ENCODE results near the gene ZNF609. TPM values are rescaled to one million over a fixed set of nuclear protein-coding genes. Genes with fewer than 3 reads are reported as not detected.
"Not testable (repeated sequence)": the region's sequence is repeated elsewhere in the genome, so short reads cannot be mapped to it uniquely, and the experiment has no call there.

The ZNF609 gene
- total RNA-seq, 1 donor from 2014 or later: 41.2 TPM

DNA sequence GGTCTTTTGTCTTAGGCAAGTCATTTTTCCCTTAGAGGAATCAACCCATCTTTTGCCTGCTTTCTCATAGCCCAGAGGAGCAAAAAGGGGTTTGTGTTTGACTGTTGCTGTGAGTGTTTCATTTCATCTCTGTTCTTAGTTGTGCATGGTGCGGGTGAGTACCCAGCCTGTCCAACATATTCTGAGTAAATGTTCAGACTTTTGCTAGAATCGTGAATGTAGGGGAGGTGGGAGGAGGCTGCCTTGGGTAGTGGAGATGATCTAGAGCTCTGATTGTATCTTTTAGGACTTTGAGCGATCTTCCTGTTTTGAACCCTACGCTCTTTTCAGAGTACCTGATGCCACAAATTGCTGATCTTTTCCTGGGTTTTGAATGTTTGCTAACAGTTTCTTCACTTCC is 123.1 kb downstream of the ZNF609 start:
- no peaks in the 10 kb centered on the region for H3K27me3 Mint-ChIP-seq (ENCODE audit: unreplicated experiment)
- DNase-seq (ENCODE audit: low spot score): no peak
- no peaks in the 10 kb centered on the region for H3K9me3 Mint-ChIP-seq (ENCODE audit: unreplicated experiment)
- peaks cover 3% of the 10 kb centered on the region for H3K36me3 Mint-ChIP-seq (ENCODE audit: low read depth, unreplicated experiment)
- no peak overlapping the region for H3K27ac Mint-ChIP-seq (ENCODE audit: unreplicated experiment)
- peaks cover 18% of the 10 kb centered on the region for H3K4me1 Mint-ChIP-seq (ENCODE audit: unreplicated experiment)
- no peak for TF ChIP-seq CTCF (IDR thresholded peaks at IDR 0.05; ENCODE audit: unreplicated experiment)
- H3K4me3 Mint-ChIP-seq (ENCODE audit: unreplicated experiment): no peak overlapping the region

GRCh38 chr15:64583983-64584382 is 123.6 kb downstream of the ZNF609 start:
- H3K9me3 Mint-ChIP-seq (ENCODE audit: unreplicated experiment): no peaks in the 10 kb centered on the region
- H3K4me1 Mint-ChIP-seq (ENCODE audit: unreplicated experiment): peaks cover 18% of the 10 kb centered on the region
- TF ChIP-seq CTCF (IDR thresholded peaks at IDR 0.05; ENCODE audit: unreplicated experiment): no peak
- DNase-seq (ENCODE audit: low spot score): no peak
- H3K27ac Mint-ChIP-seq (ENCODE audit: unreplicated experiment): no peak overlapping the region
- no peak overlapping the region for H3K4me3 Mint-ChIP-seq (ENCODE audit: unreplicated experiment)
- H3K36me3 Mint-ChIP-seq (ENCODE audit: low read depth, unreplicated experiment): peaks cover 3% of the 10 kb centered on the region
- H3K27me3 Mint-ChIP-seq (ENCODE audit: unreplicated experiment): no peaks in the 10 kb centered on the region

DNA sequence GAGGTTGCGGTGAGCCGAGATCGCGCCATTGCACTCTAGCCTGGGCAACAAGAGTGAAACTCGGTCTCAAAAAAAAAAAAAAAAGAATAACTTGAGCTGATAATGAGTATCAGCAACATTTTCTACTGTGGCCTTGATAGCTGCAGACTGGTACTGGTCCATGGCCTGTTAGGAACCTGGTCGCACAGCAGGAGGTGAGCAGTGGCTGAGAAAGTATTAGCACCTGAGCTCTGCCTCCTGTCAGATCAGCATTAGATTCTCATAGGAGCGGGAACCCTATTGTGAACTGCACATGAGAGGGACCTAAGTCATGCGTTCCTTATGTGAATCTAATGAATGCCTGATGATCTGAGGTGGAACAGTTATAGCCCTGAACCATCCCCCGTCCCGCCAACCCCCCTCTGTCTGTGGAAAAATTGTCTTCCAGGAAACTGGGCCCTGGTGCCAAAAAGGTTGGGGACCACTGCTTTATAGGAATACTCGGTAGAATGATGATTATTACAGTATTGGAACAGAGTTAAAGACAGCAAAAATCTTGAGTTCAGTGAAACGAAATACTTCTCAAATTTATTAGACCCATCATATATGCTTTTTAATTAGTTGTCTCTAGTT is 126.0 kb downstream of the ZNF609 start:
- no peak for TF ChIP-seq CTCF (IDR thresholded peaks at IDR 0.05; ENCODE audit: unreplicated experiment)
- peaks cover 2% of the 10 kb centered on the region for H3K27me3 Mint-ChIP-seq (ENCODE audit: unreplicated experiment)
- no peaks in the 10 kb centered on the region for H3K36me3 Mint-ChIP-seq (ENCODE audit: low read depth, unreplicated experiment)
- no peaks in the 10 kb centered on the region for H3K9me3 Mint-ChIP-seq (ENCODE audit: unreplicated experiment)
- peaks cover 9% of the 10 kb centered on the region for H3K4me1 Mint-ChIP-seq (ENCODE audit: unreplicated experiment)
- no peak for DNase-seq (ENCODE audit: low spot score)
- no peak overlapping the region for H3K4me3 Mint-ChIP-seq (ENCODE audit: unreplicated experiment)
- H3K27ac Mint-ChIP-seq (ENCODE audit: unreplicated experiment): no peak overlapping the region

DNA sequence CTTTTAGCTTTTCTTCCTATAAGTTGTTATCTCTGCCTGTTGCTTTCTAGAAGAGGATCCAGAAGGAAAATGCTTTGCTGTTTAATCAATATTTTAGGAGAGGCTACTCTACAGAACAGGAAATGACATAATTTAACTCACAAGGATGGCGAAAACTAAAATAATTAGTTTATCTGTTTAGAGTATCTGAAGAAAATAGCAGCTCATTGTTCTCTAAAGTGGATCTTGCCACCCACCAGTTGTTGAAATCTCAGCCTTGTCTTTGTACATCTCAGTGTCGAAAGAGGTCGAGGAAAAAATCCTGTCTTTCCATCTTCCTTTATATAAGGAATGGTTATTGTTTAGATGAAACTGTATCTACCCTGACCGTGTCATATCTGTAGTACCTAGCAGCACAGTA is 126.6 kb downstream of the ZNF609 start:
- H3K9me3 Mint-ChIP-seq (ENCODE audit: unreplicated experiment): no peaks in the 10 kb centered on the region
- no peaks in the 10 kb centered on the region for H3K36me3 Mint-ChIP-seq (ENCODE audit: low read depth, unreplicated experiment)
- H3K4me1 Mint-ChIP-seq (ENCODE audit: unreplicated experiment): peaks cover 9% of the 10 kb centered on the region
- TF ChIP-seq CTCF (IDR thresholded peaks at IDR 0.05; ENCODE audit: unreplicated experiment): no peak
- H3K27me3 Mint-ChIP-seq (ENCODE audit: unreplicated experiment): peaks cover 2% of the 10 kb centered on the region
- H3K27ac Mint-ChIP-seq (ENCODE audit: unreplicated experiment): peak overlapping the region; percentile 1
- no peak overlapping the region for H3K4me3 Mint-ChIP-seq (ENCODE audit: unreplicated experiment)
- no peak for DNase-seq (ENCODE audit: low spot score)

DNA sequence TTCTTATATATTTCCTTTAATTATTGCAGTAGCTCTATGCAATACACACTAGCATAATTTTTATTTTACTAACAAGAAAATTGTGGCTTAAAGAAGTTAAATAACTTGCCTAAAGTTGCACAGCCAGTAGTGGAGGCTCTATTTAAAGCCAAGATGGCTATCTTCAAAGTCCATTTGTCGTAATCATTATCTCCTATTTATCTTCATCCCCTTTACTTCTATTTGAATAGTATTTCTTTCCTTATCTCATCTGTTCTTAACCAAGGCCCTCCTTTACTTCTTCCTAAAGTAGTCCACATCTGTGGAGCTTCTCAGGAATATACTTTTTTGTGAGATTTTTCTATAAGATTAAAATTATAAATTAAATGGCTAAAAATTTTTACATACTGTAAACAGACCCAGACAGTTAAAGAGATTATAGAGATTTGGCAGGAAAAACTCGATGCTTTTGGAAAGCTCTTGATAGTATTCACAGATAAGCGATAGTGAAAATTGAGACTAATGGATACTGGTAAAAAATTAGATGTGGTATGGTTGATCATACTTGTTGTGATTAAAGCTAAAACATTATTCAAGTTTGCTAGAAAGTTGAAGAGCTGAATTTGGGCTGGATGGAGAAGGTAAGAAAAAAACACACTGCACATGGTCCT is 129.2 kb downstream of the ZNF609 start:
- Mint-ChIP-seq H3K4me3 (ENCODE audit: unreplicated experiment) (no peak overlapping the region), H3K27ac (ENCODE audit: unreplicated experiment) (peak overlapping the region; percentile 39), H3K9me3 (ENCODE audit: unreplicated experiment) (no peaks in the 10 kb centered on the region), H3K36me3 (ENCODE audit: low read depth, unreplicated experiment) (peaks cover 4% of the 10 kb centered on the region), H3K27me3 (ENCODE audit: unreplicated experiment) (peaks cover 2% of the 10 kb centered on the region), H3K4me1 (ENCODE audit: unreplicated experiment) (peaks cover 9% of the 10 kb centered on the region)
- no peak for DNase-seq (ENCODE audit: low spot score)
- TF ChIP-seq CTCF (IDR thresholded peaks at IDR 0.05; ENCODE audit: unreplicated experiment): no peak

DNA sequence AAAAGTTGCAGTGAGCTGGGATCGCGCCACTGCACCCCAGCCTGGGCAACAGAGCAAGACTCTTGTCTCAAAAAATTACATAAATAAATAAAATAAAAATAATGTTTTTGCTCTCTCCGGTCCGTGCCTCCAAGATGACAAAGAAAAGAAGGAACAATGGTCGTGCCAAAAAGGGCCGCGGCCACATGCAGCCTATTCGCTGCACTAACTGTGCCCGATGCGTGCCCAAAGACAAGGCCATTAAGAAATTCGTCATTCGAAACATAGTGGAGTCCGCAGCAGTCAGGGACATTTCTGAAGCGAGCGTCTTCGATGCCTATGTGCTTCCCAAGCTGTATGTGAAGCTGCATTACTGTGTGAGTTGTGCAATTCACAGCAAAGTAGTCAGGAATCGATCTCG is 132.5 kb downstream of the ZNF609 start:
- H3K27ac Mint-ChIP-seq (ENCODE audit: unreplicated experiment); DNase-seq (ENCODE audit: low spot score); H3K9me3 Mint-ChIP-seq (ENCODE audit: unreplicated experiment); H3K4me3 Mint-ChIP-seq (ENCODE audit: unreplicated experiment); H3K36me3 Mint-ChIP-seq (ENCODE audit: low read depth, unreplicated experiment); H3K27me3 Mint-ChIP-seq (ENCODE audit: unreplicated experiment): not testable (repeated sequence)
- peaks cover 15% of the 10 kb centered on the region for H3K4me1 Mint-ChIP-seq (ENCODE audit: unreplicated experiment)

Data from endothelial cell (in vitro differentiated cells).